ENCODE results near the gene LRPAP1.
"Not testable (repeated sequence)": the region's sequence is repeated elsewhere in the genome, so short reads cannot be mapped to it uniquely, and the experiment has no call there.

- TF ChIP-seq AR (CRISPR knock-in tag; IDR thresholded peaks at IDR 0.05); CTCF (IDR thresholded peaks at IDR 0.05); ATF3 (CRISPR knock-in tag; conservative IDR thresholded peaks at IDR 0.05); FOXP1 (CRISPR knock-in tag; IDR thresholded peaks at IDR 0.05; ENCODE audit: borderline replicate concordance); USF1 (CRISPR knock-in tag; IDR thresholded peaks at IDR 0.05); E2F5 (CRISPR knock-in tag; IDR thresholded peaks at IDR 0.05); JAZF1 (CRISPR knock-in tag; IDR thresholded peaks at IDR 0.05): not testable (repeated sequence)
Measured at GRCh38 chr4:3459156-3459555, 73.1 kb downstream of the LRPAP1 start.
